ENCODE results near the gene PFN3. TPM values are rescaled to one million over a fixed set of nuclear protein-coding genes. Genes with fewer than 3 reads are reported as not detected.

PFN3 gene
- total RNA-seq, 1 donor from 2014 or later = not detected

DNA sequence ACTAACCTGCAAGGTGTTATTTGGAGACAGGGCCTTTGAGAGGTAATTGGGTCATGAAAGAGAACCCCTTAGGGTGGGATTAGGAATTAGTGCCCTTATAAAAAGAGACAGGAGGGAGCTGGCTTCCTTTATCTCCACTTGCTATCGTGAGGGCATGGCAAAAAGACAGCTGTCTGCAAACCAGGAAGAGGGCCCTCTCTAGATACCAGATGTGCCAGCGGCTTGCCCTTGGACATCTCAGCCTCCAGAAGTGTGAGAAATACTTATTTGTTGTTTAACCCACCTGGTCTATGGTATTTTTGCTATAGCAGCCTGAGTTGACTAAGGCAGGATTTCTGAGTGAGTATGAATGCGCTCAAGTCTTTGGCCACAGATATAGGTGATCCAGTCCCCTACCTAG lies 43.7 kb downstream of the PFN3 start:
- H3K27ac Mint-ChIP-seq = peak overlapping the region; percentile 97
- intact Hi-C loops (cut with micrococcal nuclease) = loop anchor here (2.0 to 10.0 kb wide), 2 partner anchors 14 to 822 kb away; partner anchors contain the start of gene RNF44
- H3K4me3 Mint-ChIP-seq = peak overlapping the region; percentile 84

DNA sequence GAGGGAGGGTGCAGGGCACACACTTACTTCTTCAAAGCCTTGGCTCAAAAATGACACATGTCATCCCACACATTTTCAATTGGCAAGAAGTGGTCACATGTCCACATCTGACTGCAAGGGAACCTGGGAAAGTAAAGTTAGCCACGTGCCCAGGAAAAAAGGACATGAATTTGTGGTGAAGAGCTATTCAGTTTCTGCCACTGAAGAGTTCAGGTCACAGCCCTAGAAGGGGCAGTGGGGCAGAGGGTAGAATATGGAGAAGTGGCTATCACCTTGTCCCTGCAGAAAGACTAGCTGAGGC lies 44.6 kb downstream of the PFN3 start:
- H3K27ac Mint-ChIP-seq = no peak overlapping the region
- H3K9me3 Mint-ChIP-seq = peaks cover 6% of the 10 kb centered on the region
- no peaks in the 10 kb centered on the region for H3K27me3 Mint-ChIP-seq
- intact Hi-C loops (cut with micrococcal nuclease) = loop anchor here (2.0 to 10.0 kb wide), 2 partner anchors 15 to 821 kb away; partner anchors contain the start of gene RNF44
- no peak overlapping the region for H3K4me3 Mint-ChIP-seq
- H3K36me3 Mint-ChIP-seq (ENCODE audit: low read depth) = peaks cover 8% of the 10 kb centered on the region
- no peak for DNase-seq
- H3K4me1 Mint-ChIP-seq = peaks cover 56% of the 10 kb centered on the region

More for the DNA sequence above, 43.7 kb downstream of the PFN3 start:
- no peak for DNase-seq
- peaks cover 6% of the 10 kb centered on the region for H3K9me3 Mint-ChIP-seq
- peaks cover 61% of the 10 kb centered on the region for H3K4me1 Mint-ChIP-seq
- H3K36me3 Mint-ChIP-seq (ENCODE audit: low read depth) = peaks cover 8% of the 10 kb centered on the region
- H3K27me3 Mint-ChIP-seq = no peaks in the 10 kb centered on the region

DNA sequence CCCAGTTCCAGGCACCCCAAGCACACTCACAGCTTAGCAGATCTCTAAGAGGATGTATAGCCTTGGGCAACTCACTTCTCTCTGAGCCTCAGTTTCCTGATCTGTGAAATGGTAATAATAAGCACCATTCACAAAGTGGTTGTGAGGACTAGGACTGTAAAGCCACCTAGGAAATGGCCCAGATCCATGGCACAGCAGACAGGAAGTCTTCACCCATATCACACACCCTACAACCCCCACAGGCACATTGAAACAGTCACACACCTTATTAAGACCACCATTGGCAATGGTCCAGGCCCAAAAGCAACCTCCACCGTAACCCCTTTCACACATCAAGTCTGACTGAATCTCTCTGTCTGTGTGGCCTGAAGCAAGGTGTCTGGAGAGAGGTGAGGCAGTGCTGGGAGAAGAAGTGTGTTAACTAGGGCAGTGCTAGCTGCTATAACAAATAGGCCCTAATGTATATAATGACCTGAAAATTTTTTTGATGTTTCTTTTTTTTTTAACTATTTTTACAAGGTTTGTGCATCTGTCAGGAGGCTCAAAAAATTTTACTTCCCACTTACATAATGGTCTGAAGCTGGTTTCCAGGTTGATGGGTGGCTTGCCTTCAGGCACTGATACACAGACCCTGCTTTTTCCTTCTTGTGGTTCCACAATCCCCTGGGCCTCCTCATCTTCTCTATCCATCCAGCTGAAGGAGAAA lies 45.1 kb downstream of the PFN3 start:
- DNase-seq = no peak
- peaks cover 8% of the 10 kb centered on the region for H3K36me3 Mint-ChIP-seq (ENCODE audit: low read depth)
- no peaks in the 10 kb centered on the region for H3K27me3 Mint-ChIP-seq
- H3K9me3 Mint-ChIP-seq = peaks cover 6% of the 10 kb centered on the region
- no peak overlapping the region for H3K4me3 Mint-ChIP-seq
- peaks cover 58% of the 10 kb centered on the region for H3K4me1 Mint-ChIP-seq
- intact Hi-C loops (cut with micrococcal nuclease) = loop anchor here (10.0 kb wide), 1 partner anchor 821 kb away; the partner anchor contains the start of gene RNF44
- H3K27ac Mint-ChIP-seq = no peak overlapping the region

DNA sequence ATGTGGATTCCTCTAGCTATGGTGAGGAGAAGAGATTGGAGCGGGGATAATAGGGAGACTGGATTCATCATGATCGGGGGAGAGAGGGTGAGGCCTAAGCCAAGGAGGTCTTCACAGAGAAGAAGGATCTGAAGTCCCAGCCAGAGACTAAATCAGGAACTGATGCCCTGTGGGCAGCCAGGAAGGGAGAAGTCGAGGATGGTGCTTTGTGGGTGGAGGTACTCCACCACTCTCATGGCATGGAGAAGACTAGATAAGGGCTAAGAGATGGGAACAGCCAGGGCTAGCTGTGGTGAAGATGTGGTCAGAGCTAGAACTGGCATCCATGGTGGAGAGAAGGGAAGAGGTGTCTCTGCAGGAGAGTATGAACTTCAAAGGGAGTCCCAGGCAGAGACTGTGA lies 45.8 kb downstream of the PFN3 start:
- H3K27ac Mint-ChIP-seq = no peak overlapping the region
- peaks cover 6% of the 10 kb centered on the region for H3K9me3 Mint-ChIP-seq
- intact Hi-C loops (cut with micrococcal nuclease) = loop anchor here (10.0 kb wide), 1 partner anchor 820 kb away; the partner anchor contains the start of gene RNF44
- no peaks in the 10 kb centered on the region for H3K27me3 Mint-ChIP-seq
- peaks cover 8% of the 10 kb centered on the region for H3K36me3 Mint-ChIP-seq (ENCODE audit: low read depth)
- no peak for DNase-seq
- H3K4me3 Mint-ChIP-seq = no peak overlapping the region
- H3K4me1 Mint-ChIP-seq = peaks cover 58% of the 10 kb centered on the region

DNA sequence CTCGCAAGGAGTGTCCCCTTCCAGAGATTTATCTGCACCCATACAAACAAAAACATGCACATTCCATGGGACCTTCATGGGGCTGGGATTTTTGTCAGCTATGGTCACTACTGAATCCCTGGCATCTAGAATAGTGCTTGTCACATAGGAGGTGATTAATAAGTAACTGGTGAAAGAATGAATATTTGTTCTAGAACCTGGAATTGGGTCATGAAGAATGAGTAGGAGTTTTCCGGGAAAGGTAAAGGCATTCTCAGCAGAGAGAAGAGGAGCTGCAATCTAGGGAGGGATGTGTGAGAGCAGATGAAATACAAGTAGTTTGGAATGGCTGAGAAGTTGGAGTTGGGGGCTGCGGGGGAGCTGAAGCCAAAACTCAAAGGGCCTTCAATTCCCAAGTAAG lies 46.2 kb downstream of the PFN3 start:
- Mint-ChIP-seq H3K27ac (no peak overlapping the region), H3K9me3 (peaks cover 6% of the 10 kb centered on the region), H3K4me3 (no peak overlapping the region), H3K4me1 (peaks cover 59% of the 10 kb centered on the region), H3K27me3 (no peaks in the 10 kb centered on the region), H3K36me3 (ENCODE audit: low read depth) (peaks cover 13% of the 10 kb centered on the region)
- no peak for DNase-seq
- intact Hi-C loops (cut with micrococcal nuclease) = loop anchor here (10.0 kb wide), 1 partner anchor 819 kb away; the partner anchor contains the start of gene RNF44

DNA sequence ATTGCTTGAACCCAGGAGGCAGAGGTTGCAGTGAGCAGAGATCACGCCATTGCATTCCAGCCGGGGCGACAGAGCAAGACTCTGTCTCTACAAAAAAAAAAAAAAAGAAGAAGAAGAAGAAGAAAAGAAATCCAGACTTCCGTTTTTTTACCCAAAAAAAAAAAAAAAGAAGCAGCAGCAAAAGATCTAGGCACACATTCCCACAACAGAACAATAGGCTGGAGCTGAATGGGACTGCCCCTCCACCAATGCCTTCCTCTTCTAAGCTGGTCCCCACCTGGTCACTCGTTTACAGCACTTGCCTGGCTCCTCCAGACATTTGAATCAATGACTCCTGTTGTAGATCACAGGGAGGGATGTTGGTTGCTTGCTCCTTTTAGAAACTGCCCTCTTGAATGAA lies 47.4 kb downstream of the PFN3 start:
- Mint-ChIP-seq H3K27ac (no peak overlapping the region), H3K27me3 (no peaks in the 10 kb centered on the region), H3K4me1 (peaks cover 51% of the 10 kb centered on the region), H3K4me3 (no peak overlapping the region), H3K36me3 (ENCODE audit: low read depth) (peaks cover 15% of the 10 kb centered on the region), H3K9me3 (peaks cover 6% of the 10 kb centered on the region)
- intact Hi-C loops (cut with micrococcal nuclease) = loop anchor here (10.0 kb wide), 1 partner anchor 818 kb away; the partner anchor contains the start of gene RNF44
- DNase-seq = no peak

DNA sequence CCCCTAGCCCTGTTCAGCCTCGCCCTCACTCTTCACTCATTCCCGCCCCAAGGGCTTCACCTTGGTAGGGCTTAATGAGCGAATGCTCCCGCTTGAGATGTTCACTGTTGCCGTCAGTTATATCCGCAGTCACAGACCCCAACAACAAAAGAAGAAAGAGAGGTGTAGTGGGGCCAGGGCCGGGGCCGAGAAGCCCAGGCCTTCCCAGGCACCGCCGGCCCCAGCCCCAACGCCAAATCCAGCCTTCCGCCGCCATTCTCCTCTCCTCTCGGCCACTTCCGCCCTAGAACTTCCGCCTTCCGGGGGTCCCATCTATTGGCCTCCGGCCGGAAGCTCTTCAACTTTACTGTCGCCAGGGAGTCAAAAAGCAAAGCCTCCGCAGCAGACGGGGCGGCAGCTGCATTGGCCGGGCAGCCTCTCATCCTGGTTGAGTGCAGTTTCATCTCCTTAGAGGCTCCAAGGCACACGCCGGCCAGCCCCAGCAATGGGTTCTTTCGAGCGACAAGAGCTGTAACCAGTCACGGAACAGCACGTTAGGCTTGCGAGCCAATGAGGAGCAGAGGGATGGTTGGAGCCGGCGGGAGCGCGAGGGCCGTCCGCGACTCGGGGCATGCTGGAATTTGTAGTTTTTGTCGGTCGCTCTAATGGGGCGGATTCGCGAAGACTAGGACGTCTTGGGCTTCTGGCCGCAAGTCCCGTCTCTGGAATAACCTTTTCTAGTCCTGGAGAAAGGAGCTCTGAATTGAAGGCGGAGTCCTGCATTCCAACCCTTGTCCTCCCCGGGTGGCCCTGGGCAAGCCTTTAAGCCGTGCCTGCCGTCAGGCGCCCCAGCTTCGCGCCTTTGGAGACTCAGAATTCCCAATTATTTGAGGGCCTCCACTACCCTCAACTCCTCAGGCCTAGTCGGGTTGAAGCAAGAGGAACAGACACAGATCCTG lies 48.8 kb downstream of the PFN3 start, which contains the start of gene LMAN2:
Gene LMAN2 (minus strand): TSS at position 277 of the 938 bp plus-strand sequence. CDS start 21 bp downstream, at position 256.
- Mint-ChIP-seq H3K36me3 (ENCODE audit: low read depth) (peaks cover 18% of the 10 kb centered on the region), H3K4me1 (peaks cover 48% of the 10 kb centered on the region), H3K27me3 (no peaks in the 10 kb centered on the region), H3K4me3 (peak within 1 kb of the TSS; percentile 90), H3K9me3 (peaks cover 6% of the 10 kb centered on the region), H3K27ac (peak within 1 kb of the TSS; percentile 100)
- DNase-seq = peak; percentile 97
- intact Hi-C loops (cut with micrococcal nuclease) = loop anchor here (1.0 to 10.0 kb wide), 4 partner anchors 12 to 817 kb away; partner anchors contain the start of gene RNF44

DNA sequence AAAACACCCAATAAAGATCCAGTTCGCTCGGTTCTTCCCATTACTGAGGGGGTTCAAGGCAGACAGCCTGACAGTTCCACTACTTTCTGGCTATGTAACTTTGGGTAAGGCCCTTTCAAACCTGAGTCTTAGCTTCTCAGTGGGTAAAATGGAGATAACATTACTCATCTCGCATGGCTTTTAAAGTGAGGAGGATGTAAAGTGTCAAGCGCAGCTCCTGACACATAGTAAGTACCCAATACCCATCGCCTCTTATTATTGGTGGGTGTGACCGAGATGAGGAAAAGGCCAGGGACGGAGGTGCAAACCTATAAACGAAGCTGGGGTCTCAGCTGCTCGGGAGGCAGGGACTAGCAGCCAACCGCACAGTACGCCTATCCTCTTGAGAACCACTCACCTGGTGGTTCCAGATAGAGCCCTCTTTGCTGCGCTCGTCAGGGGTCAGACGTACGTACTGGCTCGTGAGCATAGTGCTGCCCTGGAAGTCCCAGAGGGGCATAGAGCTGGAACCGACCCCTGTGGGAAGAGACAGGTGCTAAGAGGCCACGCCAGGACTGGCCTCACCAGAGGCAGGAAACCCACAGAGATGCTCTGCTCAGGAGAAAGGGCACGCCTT lies 49.6 kb downstream of the PFN3 start:
- intact Hi-C loops (cut with micrococcal nuclease) = loop anchor here (1.0 to 10.0 kb wide), 3 partner anchors 12 to 816 kb away; partner anchors contain the start of gene RNF44
- Mint-ChIP-seq H3K9me3 (peaks cover 6% of the 10 kb centered on the region), H3K27me3 (no peaks in the 10 kb centered on the region), H3K4me3 (peak overlapping the region; percentile 90), H3K27ac (peak overlapping the region; percentile 100), H3K4me1 (peaks cover 46% of the 10 kb centered on the region), H3K36me3 (ENCODE audit: low read depth) (peaks cover 23% of the 10 kb centered on the region)
- no peak for DNase-seq

Other genes with a start within 250 kb of the PFN3 start
- gene RAB24, start 96.9 kb downstream of the PFN3 start, total RNA-seq = 18.3 and 22.2 TPM in 2 replicates
- 248 and 257 TPM in 2 replicates for gene PRELID1, start 96.9 kb downstream of the PFN3 start, total RNA-seq
- 9.1 and 11.7 TPM in 2 replicates for gene MXD3, start 88.8 kb downstream of the PFN3 start, total RNA-seq
- 105 and 108 TPM in 2 replicates for gene LMAN2, start 49.0 kb downstream of the PFN3 start, total RNA-seq
- 45.3 and 49.3 TPM in 2 replicates for gene RGS14, start 42.7 kb downstream of the PFN3 start, total RNA-seq
- gene SLC34A1, start 16.2 kb downstream of the PFN3 start, total RNA-seq = not detected in 2 replicates
- 2.7 and 2.8 TPM in 2 replicates for gene F12, start 8.9 kb upstream of the PFN3 start, total RNA-seq
- gene GRK6, start 26.0 kb upstream of the PFN3 start, total RNA-seq = 136 and 149 TPM in 2 replicates
- 13.6 TPM in 2 replicates for gene PRR7, start 46.2 kb upstream of the PFN3 start, total RNA-seq
- 22.0 and 23.5 TPM in 2 replicates for gene DBN1, start 73.0 kb upstream of the PFN3 start, total RNA-seq
- gene PDLIM7, start 96.9 kb upstream of the PFN3 start, total RNA-seq = 64.9 and 65.3 TPM in 2 replicates
- 4.5 and 5.2 TPM in 2 replicates for gene DOK3, start 109.2 kb upstream of the PFN3 start, total RNA-seq
- gene DDX41, start 116.3 kb upstream of the PFN3 start, total RNA-seq = 157 and 172 TPM in 2 replicates
- 71.2 and 85.5 TPM in 2 replicates for gene FAM193B, start 153.9 kb upstream of the PFN3 start, total RNA-seq
- gene TMED9, start 191.5 kb upstream of the PFN3 start, total RNA-seq = 147 and 156 TPM in 2 replicates
- gene B4GALT7, start 199.5 kb upstream of the PFN3 start, total RNA-seq = 26.5 and 27.7 TPM in 2 replicates